HG02763 (cell line): Measurements from ENCODE around the gene SCAP.
"Not testable (repeated sequence)": the region's sequence is repeated elsewhere in the genome, so short reads cannot be mapped to it uniquely, and the experiment has no call there.

Experiments used
- ATAC-seq: cut with Tn5 transposase; IDR thresholded peaks from one replicate; pipeline ENCODE4 v1.9.1; 2021; ENCODE audit warnings: mild to moderate bottlenecking, moderate library complexity; ENCODE audit not compliant: unreplicated experiment

The SCAP gene

GRCh38 chr3:47481763-47482162 lies 6.0 kb upstream of the SCAP start:
- not testable (repeated sequence) for ATAC-seq

GRCh38 chr3:47480267-47480666 lies 4.5 kb upstream of the SCAP start:
- not testable (repeated sequence) for ATAC-seq

- ATAC-seq, result no peak
These were observed 4.1 kb upstream of the SCAP start for GRCh38 chr3:47479826-47480160.

GRCh38 chr3:47478022-47478421 lies 2.3 kb upstream of the SCAP start:
- ATAC-seq, result no peak

- ATAC-seq, result no peak
These were observed 981 bp upstream of the SCAP start for GRCh38 chr3:47476644-47477199.

GRCh38 chr3:47476330-47476626 lies 537 bp upstream of the SCAP start:
- no peak for ATAC-seq

- ATAC-seq, result no peak
These were observed 642 bp downstream of the SCAP start for GRCh38 chr3:47475029-47475569.

GRCh38 chr3:47473391-47473790 lies 2.4 kb downstream of the SCAP start:
- ATAC-seq, result no peak

- no peak for ATAC-seq
These were observed 6.1 kb downstream of the SCAP start for GRCh38 chr3:47469616-47470015.

GRCh38 chr3:47468315-47468714 lies 7.4 kb downstream of the SCAP start:
- not testable (repeated sequence) for ATAC-seq

- ATAC-seq, result no peak
These were observed 11.2 kb downstream of the SCAP start for GRCh38 chr3:47464588-47464987.

- not testable (repeated sequence) for ATAC-seq
These were observed 16.1 kb downstream of the SCAP start for GRCh38 chr3:47459534-47460085.

GRCh38 chr3:47456984-47457383 lies 18.8 kb downstream of the SCAP start:
- ATAC-seq, result no peak

GRCh38 chr3:47455806-47456452 lies 19.8 kb downstream of the SCAP start:
- no peak for ATAC-seq

- no peak for ATAC-seq
These were observed 23.1 kb downstream of the SCAP start for GRCh38 chr3:47452453-47453215.

- ATAC-seq, result no peak
These were observed 31.6 kb downstream of the SCAP start for GRCh38 chr3:47444103-47444502.

- no peak for ATAC-seq
These were observed 32.1 kb downstream of the SCAP start for GRCh38 chr3:47443611-47443995.

GRCh38 chr3:47441796-47442551 lies 33.8 kb downstream of the SCAP start:
- ATAC-seq, result no peak

GRCh38 chr3:47440131-47440530 lies 35.6 kb downstream of the SCAP start:
- no peak for ATAC-seq

- ATAC-seq, result no peak
These were observed 39.6 kb downstream of the SCAP start for GRCh38 chr3:47436180-47436579.

- ATAC-seq, result no peak
These were observed 40.9 kb downstream of the SCAP start for GRCh38 chr3:47434849-47435248.
